IPS DF 19.7 (cell line): ENCODE measurements around the gene GALE.

ENCODE experiments used
- DNase-seq: peaks from one replicate; pipeline ENCODE4 v3.0.0-alpha.2; 2013; ENCODE audit warnings: low read depth, low spot score

The GALE gene

GRCh38 chr1:23751050-23751814 lies 49.3 kb downstream of the GALE start:
- no peak for DNase-seq

- no peak for DNase-seq
Observed at GRCh38 chr1:23748016-23748415, 52.5 kb downstream of the GALE start.
